Measurements from ENCODE around the gene PTPRK. TPM values are rescaled to one million over a fixed set of nuclear protein-coding genes. Genes with fewer than 3 reads are reported as not detected.

PTPRK gene
- total and polyA plus RNA-seq, 3 experiments from 2014 or later: 0.74 to 23.0 (median 21.3) TPM

DNA sequence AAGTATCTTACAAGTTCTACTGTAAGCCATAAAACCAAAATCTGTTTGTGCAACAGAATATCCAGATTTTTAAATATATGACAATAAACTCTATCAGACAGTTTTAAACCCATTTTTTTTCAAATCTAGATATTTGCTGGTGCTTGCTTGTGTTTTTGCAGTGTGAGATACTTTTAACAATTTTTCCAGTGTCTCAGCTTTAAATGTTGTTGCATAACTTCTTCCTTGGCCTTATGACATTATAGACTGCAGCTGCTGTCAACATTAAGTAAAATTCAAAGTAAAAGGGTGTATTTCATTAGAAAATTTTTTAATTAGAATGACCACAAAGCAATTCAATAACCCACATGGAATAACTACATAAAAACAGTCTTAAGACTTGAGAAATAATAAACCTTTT, 139.5 kb downstream of the PTPRK start:
- CTCF ChIA-PET: no interaction called here
- H3K4me1 Mint-ChIP-seq: no peaks in the 10 kb centered on the region

GRCh38 chr6:128379577-128379976, 140.8 kb downstream of the PTPRK start:
- H3K9me3 ChIP-seq (ENCODE audit: low read length): no peaks in the 10 kb centered on the region
- Mint-ChIP-seq H3K27ac (no peak overlapping the region), H3K36me3 (peaks cover 0 to 15% (median 1%) of the 10 kb centered on the region in 3 donors), H3K4me3 (no peak overlapping the region), H3K4me1 (no peaks in the 10 kb centered on the region), H3K27me3 (peaks cover 6 to 12% of the 10 kb centered on the region in 2 donors), H3K9me3 (peaks cover 5 to 15% (median 12%) of the 10 kb centered on the region in 5 donors)
- no peaks in the 10 kb centered on the region for H3K4me1 ChIP-seq (ENCODE audit: insufficient read depth, low read length)
- no peak for DNase-seq
- POLR2A ChIA-PET: no interaction called here
- H3K4me3 ChIP-seq (ENCODE audit: low read length): no peak overlapping the region
- H3K27me3 ChIP-seq (ENCODE audit: insufficient read depth, low read length, poor library complexity, severe bottlenecking): no peaks in the 10 kb centered on the region
- CTCF ChIA-PET: no interaction called here
- H3K36me3 ChIP-seq (ENCODE audit: insufficient read depth, low read length): no peaks in the 10 kb centered on the region
- no peak overlapping the region for H3K27ac ChIP-seq (ENCODE audit: low read depth, low read length)

More for the DNA sequence above, 139.5 kb downstream of the PTPRK start:
- POLR2A ChIA-PET: no interaction called here
- Histone ChIP-seq H3K27me3 (ENCODE audit: insufficient read depth, low read length, poor library complexity, severe bottlenecking) (no peaks in the 10 kb centered on the region), H3K9me3 (ENCODE audit: low read length) (no peaks in the 10 kb centered on the region), H3K4me1 (ENCODE audit: insufficient read depth, low read length) (no peaks in the 10 kb centered on the region), H3K4me3 (ENCODE audit: low read length) (no peak overlapping the region), H3K27ac (ENCODE audit: low read depth, low read length) (no peak overlapping the region), H3K36me3 (ENCODE audit: insufficient read depth, low read length) (no peaks in the 10 kb centered on the region)
- H3K27ac Mint-ChIP-seq: no peak overlapping the region
- H3K4me3 Mint-ChIP-seq: no peak overlapping the region
- no peak for DNase-seq
- H3K36me3 Mint-ChIP-seq: peaks cover 0 to 8% (median 0%) of the 10 kb centered on the region in 3 donors
- peaks cover 5 to 10% (median 9%) of the 10 kb centered on the region in 5 donors for H3K9me3 Mint-ChIP-seq
- H3K27me3 Mint-ChIP-seq: peaks cover 4 to 12% of the 10 kb centered on the region in 2 donors

GRCh38 chr6:128376952-128377503, 143.4 kb downstream of the PTPRK start:
- CTCF ChIA-PET: no interaction called here

GRCh38 chr6:128371136-128371535, 149.3 kb downstream of the PTPRK start:
- POLR2A ChIA-PET: no interaction called here
- H3K27ac ChIP-seq (ENCODE audit: low read depth, low read length): no peak overlapping the region
- no peak overlapping the region for H3K4me3 Mint-ChIP-seq

More at GRCh38 chr6:128376952-128377503, 143.4 kb downstream of the PTPRK start:
- H3K36me3 Mint-ChIP-seq: peaks cover 0 to 15% (median 1%) of the 10 kb centered on the region in 3 donors
- no peaks in the 10 kb centered on the region for H3K4me1 Mint-ChIP-seq
- Histone ChIP-seq H3K27ac (ENCODE audit: low read depth, low read length) (no peak overlapping the region), H3K27me3 (ENCODE audit: insufficient read depth, low read length, poor library complexity, severe bottlenecking) (no peaks in the 10 kb centered on the region), H3K4me3 (ENCODE audit: low read length) (no peak overlapping the region), H3K36me3 (ENCODE audit: insufficient read depth, low read length) (no peaks in the 10 kb centered on the region), H3K9me3 (ENCODE audit: low read length) (no peaks in the 10 kb centered on the region), H3K4me1 (ENCODE audit: insufficient read depth, low read length) (no peaks in the 10 kb centered on the region)
- peaks cover 5 to 15% (median 12%) of the 10 kb centered on the region in 5 donors for H3K9me3 Mint-ChIP-seq
- H3K27me3 Mint-ChIP-seq: peaks cover 8 to 12% of the 10 kb centered on the region in 2 donors
- no peak overlapping the region for H3K4me3 Mint-ChIP-seq
- POLR2A ChIA-PET: no interaction called here
- DNase-seq: no peak
- H3K27ac Mint-ChIP-seq: no peak overlapping the region

GRCh38 chr6:128370072-128370471, 150.3 kb downstream of the PTPRK start:
- H3K4me3 ChIP-seq (ENCODE audit: low read length): no peak overlapping the region
- no peaks in the 10 kb centered on the region for H3K4me1 ChIP-seq (ENCODE audit: insufficient read depth, low read length)
- Mint-ChIP-seq H3K36me3 (peaks cover 0 to 2% (median 0%) of the 10 kb centered on the region in 3 donors), H3K4me1 (no peaks in the 10 kb centered on the region), H3K9me3 (peaks cover 0 to under 1% (median under 1%) of the 10 kb centered on the region in 5 donors), H3K27ac (no peak overlapping the region), H3K27me3 (peaks cover 0 to 4% of the 10 kb centered on the region in 2 donors), H3K4me3 (no peak overlapping the region)
- POLR2A ChIA-PET: no interaction called here
- no peaks in the 10 kb centered on the region for H3K9me3 ChIP-seq (ENCODE audit: low read length)
- no peaks in the 10 kb centered on the region for H3K27me3 ChIP-seq (ENCODE audit: insufficient read depth, low read length, poor library complexity, severe bottlenecking)
- H3K36me3 ChIP-seq (ENCODE audit: insufficient read depth, low read length): no peaks in the 10 kb centered on the region
- no peak for DNase-seq
- no peak overlapping the region for H3K27ac ChIP-seq (ENCODE audit: low read depth, low read length)
- CTCF ChIA-PET: no interaction called here

More at GRCh38 chr6:128371136-128371535, 149.3 kb downstream of the PTPRK start:
- H3K4me1 Mint-ChIP-seq: no peaks in the 10 kb centered on the region
- no peaks in the 10 kb centered on the region for H3K27me3 ChIP-seq (ENCODE audit: insufficient read depth, low read length, poor library complexity, severe bottlenecking)
- no peaks in the 10 kb centered on the region for H3K4me1 ChIP-seq (ENCODE audit: insufficient read depth, low read length)
- H3K27ac Mint-ChIP-seq: no peak overlapping the region
- CTCF ChIA-PET: no interaction called here
- peaks cover 0 to 6% (median 2%) of the 10 kb centered on the region in 5 donors for H3K9me3 Mint-ChIP-seq
- peaks cover 0 to 8% (median 3%) of the 10 kb centered on the region in 3 donors for H3K36me3 Mint-ChIP-seq
- H3K36me3 ChIP-seq (ENCODE audit: insufficient read depth, low read length): no peaks in the 10 kb centered on the region
- no peaks in the 10 kb centered on the region for H3K9me3 ChIP-seq (ENCODE audit: low read length)
- peaks cover 0 to 4% of the 10 kb centered on the region in 2 donors for H3K27me3 Mint-ChIP-seq
- H3K4me3 ChIP-seq (ENCODE audit: low read length): no peak overlapping the region
- DNase-seq: no peak

GRCh38 chr6:128368213-128368944, 152.0 kb downstream of the PTPRK start:
- Mint-ChIP-seq H3K27ac (no peak overlapping the region), H3K4me1 (no peaks in the 10 kb centered on the region), H3K9me3 (no peaks in the 10 kb centered on the region), H3K36me3 (peaks cover 0 to 2% (median 0%) of the 10 kb centered on the region in 3 donors), H3K4me3 (no peak overlapping the region), H3K27me3 (no peaks in the 10 kb centered on the region)
- H3K9me3 ChIP-seq (ENCODE audit: low read length): no peaks in the 10 kb centered on the region
- no peak overlapping the region for H3K4me3 ChIP-seq (ENCODE audit: low read length)
- ChIA-PET CTCF (no interaction called here), POLR2A (no interaction called here)
- H3K27me3 ChIP-seq (ENCODE audit: insufficient read depth, low read length, poor library complexity, severe bottlenecking): no peaks in the 10 kb centered on the region
- H3K27ac ChIP-seq (ENCODE audit: low read depth, low read length): no peak overlapping the region
- H3K36me3 ChIP-seq (ENCODE audit: insufficient read depth, low read length): no peaks in the 10 kb centered on the region
- H3K4me1 ChIP-seq (ENCODE audit: insufficient read depth, low read length): no peaks in the 10 kb centered on the region
- DNase-seq: no peak

- no peaks in the 10 kb centered on the region for H3K4me1 ChIP-seq (ENCODE audit: insufficient read depth, low read length)
- DNase-seq: no peak
- H3K4me3 ChIP-seq (ENCODE audit: low read length): no peak overlapping the region
- H3K27me3 Mint-ChIP-seq: no peaks in the 10 kb centered on the region
- H3K36me3 ChIP-seq (ENCODE audit: insufficient read depth, low read length): no peaks in the 10 kb centered on the region
- no peaks in the 10 kb centered on the region for H3K4me1 Mint-ChIP-seq
- H3K36me3 Mint-ChIP-seq: peaks cover 0 to 2% (median 0%) of the 10 kb centered on the region in 3 donors
- H3K27ac ChIP-seq (ENCODE audit: low read depth, low read length): no peak overlapping the region
- H3K4me3 Mint-ChIP-seq: no peak overlapping the region
- H3K9me3 Mint-ChIP-seq: no peaks in the 10 kb centered on the region
- no peaks in the 10 kb centered on the region for H3K27me3 ChIP-seq (ENCODE audit: insufficient read depth, low read length, poor library complexity, severe bottlenecking)
- H3K27ac Mint-ChIP-seq: no peak overlapping the region
- ChIA-PET CTCF (no interaction called here), POLR2A (no interaction called here)
- H3K9me3 ChIP-seq (ENCODE audit: low read length): no peaks in the 10 kb centered on the region
These were observed 153.0 kb downstream of the PTPRK start for GRCh38 chr6:128367437-128367836.

GRCh38 chr6:128365520-128366160, 154.8 kb downstream of the PTPRK start:
- CTCF ChIA-PET: no interaction called here
- no peak overlapping the region for H3K4me3 Mint-ChIP-seq

More at GRCh38 chr6:128365520-128366160, 154.8 kb downstream of the PTPRK start:
- POLR2A ChIA-PET: no interaction called here
- Histone ChIP-seq H3K36me3 (ENCODE audit: insufficient read depth, low read length) (no peaks in the 10 kb centered on the region), H3K4me3 (ENCODE audit: low read length) (no peak overlapping the region), H3K4me1 (ENCODE audit: insufficient read depth, low read length) (no peaks in the 10 kb centered on the region), H3K9me3 (ENCODE audit: low read length) (no peaks in the 10 kb centered on the region), H3K27me3 (ENCODE audit: insufficient read depth, low read length, poor library complexity, severe bottlenecking) (no peaks in the 10 kb centered on the region), H3K27ac (ENCODE audit: low read depth, low read length) (no peak overlapping the region)
- H3K27me3 Mint-ChIP-seq: no peaks in the 10 kb centered on the region
- H3K36me3 Mint-ChIP-seq: no peaks in the 10 kb centered on the region
- H3K4me1 Mint-ChIP-seq: no peaks in the 10 kb centered on the region
- no peak overlapping the region for H3K27ac Mint-ChIP-seq
- no peak for DNase-seq
- H3K9me3 Mint-ChIP-seq: no peaks in the 10 kb centered on the region

Measured in CD8-positive, alpha-beta memory T cell (primary cell).